ENCODE data around the gene CFAP119.

CFAP119 gene

DNA sequence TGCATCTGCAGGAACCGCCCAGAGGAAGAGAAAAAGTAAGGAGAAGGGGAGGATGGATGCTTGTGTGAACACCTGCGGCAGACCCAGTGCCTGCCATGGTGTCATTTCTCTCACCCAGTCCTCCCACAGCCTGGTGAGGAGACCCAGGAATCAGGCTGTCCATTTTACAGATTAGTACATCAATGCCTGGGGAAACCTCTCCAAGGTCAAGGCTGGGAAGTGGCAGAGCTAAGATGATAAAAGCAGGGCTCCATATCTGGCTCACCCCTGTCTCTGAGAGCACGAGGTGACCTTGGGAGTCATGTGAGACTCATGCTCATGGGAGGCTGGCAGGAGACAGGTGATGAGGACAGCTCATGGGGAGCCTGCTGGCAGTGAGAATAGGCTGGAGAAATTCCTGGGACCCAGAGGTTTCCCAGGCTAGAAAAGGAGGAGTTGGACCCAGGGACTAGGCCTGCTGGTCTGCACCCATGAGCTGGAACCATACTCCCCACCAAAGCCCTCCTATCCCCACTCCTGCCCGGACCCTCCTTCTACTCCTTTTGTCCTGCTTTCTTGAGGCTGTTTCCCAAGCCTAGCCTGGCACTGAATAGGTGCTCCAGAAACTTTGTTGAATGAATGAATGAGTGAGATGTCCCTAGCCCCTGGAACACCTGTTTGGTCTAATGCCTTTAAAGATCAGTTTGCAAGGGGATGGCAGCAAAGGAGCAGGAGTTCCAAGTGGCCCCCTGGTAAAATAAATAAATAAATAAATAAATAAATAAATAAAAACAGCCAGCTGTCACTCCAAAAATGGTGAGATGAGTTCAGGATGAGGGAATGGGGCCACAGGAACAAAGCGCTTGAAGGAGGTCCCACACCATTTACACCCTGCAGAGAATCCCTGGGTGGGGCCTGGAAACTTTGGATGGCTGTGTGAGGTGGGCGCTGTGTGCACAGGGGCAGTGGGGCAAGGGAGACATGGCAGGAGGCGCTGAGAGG, 23.6 kb upstream of the CFAP119 start:
- DNase-seq (ENCODE audit: insufficient read length, low spot score) (no peak), FAIRE-seq (no peak)
- TF ChIP-seq, protein P1, sequence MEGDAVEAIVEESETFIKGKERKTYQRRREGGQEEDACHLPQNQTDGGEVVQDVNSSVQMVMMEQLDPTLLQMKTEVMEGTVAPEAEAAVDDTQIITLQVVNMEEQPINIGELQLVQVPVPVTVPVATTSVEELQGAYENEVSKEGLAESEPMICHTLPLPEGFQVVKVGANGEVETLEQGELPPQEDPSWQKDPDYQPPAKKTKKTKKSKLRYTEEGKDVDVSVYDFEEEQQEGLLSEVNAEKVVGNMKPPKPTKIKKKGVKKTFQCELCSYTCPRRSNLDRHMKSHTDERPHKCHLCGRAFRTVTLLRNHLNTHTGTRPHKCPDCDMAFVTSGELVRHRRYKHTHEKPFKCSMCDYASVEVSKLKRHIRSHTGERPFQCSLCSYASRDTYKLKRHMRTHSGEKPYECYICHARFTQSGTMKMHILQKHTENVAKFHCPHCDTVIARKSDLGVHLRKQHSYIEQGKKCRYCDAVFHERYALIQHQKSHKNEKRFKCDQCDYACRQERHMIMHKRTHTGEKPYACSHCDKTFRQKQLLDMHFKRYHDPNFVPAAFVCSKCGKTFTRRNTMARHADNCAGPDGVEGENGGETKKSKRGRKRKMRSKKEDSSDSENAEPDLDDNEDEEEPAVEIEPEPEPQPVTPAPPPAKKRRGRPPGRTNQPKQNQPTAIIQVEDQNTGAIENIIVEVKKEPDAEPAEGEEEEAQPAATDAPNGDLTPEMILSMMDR (IDR thresholded peaks at IDR 0.05; ENCODE audit: insufficient read depth, missing control alignments) = no peak

DNA sequence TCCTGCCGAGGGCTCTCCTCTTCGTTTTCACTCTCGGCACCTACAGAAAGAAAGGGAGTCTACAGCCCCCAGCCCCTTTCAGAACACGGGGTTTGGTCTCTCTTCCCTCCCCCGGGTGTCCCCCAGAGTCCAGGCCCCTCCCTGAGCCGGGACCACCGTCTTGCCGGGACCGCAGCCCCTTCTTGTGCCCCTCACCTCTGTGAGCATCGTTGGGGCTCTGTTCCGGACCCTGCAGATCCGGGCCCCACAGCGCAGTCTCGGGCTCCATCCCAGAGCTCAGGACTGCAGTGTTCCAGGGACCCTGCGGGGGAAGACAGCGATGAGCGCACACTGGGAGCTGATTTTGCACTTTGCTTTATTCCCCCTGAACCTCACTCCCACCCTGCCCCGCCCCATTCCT, 22.4 kb upstream of the CFAP119 start:
- no peak for DNase-seq (ENCODE audit: insufficient read length, low spot score)
- no peak for FAIRE-seq
- TF ChIP-seq, protein P1 (IDR thresholded peaks at IDR 0.05; ENCODE audit: insufficient read depth, missing control alignments) = no peak

DNA sequence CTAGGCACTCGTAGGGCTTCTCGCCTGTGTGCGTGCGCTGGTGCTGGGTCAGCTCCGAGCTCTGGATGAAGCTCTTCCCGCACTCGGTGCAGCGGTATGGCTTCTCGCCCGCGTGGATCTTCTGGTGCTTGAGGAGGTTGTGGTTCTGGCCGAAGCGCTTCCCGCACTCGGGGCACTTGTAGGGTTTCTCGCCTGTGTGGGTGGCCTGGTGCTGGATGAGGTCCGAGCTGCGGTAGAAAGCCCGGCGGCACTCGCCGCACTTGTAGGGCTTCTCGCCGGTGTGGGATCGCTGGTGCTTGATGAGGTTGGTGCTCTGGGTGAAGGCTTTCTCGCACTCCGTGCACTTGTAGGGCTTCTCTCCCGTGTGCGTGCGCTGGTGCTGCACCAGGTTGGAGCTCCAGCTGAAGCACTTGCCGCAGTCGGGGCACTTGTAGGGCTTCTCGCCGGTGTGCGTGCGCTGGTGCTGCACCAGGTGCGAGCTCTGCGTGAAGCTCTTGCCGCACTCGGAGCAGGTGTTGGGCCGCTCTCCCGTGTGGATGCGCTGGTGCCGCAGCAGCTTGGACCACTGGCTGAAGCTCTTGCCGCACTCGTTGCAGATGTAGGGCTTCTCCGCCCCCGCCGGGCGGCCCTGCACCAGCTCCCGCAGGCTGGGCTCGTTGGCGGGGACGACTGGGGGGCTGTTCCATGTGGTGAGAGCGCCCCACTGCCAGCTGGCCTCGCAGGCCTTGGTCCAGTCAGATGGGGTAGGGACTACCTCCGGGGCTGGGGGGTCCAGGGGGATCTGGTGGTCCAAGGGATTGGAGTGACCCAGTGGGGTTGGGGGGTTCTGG, 21.6 kb upstream of the CFAP119 start:
- no peak for FAIRE-seq
- DNase-seq (ENCODE audit: insufficient read length, low spot score) = no peak
- TF ChIP-seq, protein P1 (IDR thresholded peaks at IDR 0.05; ENCODE audit: insufficient read depth, missing control alignments) = no peak

DNA sequence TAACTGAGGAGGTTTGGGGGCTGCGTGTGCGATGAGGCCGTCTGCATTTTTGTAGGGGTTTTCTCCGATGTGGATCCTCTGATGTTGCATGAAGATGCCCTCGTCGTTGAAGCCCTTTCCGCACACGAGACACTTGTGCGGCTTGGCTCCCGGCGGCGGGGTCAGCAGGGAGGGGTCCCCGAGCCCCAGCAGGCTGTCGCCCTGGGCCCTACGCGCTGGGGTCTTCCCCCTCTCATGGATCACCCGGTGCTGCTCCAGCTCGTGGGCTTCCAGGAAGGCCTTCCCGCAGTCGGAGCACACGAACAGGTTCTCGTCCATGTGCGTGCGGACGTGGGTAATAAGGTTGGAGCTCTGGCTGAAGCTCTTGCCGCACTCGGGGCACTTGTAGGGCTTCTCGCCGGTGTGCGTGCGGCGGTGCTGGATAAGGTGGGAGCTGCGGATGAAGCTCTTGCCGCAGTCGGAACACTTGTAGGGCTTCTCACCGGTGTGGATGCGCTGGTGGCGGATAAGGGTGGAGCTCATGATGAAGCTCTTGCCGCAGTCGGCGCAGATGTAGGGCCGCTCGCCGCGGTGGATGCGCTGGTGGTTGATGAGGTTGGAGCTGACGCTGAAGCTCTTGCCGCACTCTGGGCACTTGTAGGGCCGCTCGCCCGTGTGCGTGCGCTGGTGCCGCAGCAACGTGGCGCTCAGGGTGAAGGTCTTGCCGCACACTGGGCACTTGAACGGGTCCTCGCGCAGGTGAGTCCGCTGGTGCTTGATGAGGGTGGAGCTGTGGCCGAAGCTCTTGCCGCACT, 20.8 kb upstream of the CFAP119 start:
- DNase-seq (ENCODE audit: insufficient read length, low spot score) (no peak), FAIRE-seq (no peak)
- TF ChIP-seq, protein P1 (IDR thresholded peaks at IDR 0.05; ENCODE audit: insufficient read depth, missing control alignments) = no peak

DNA sequence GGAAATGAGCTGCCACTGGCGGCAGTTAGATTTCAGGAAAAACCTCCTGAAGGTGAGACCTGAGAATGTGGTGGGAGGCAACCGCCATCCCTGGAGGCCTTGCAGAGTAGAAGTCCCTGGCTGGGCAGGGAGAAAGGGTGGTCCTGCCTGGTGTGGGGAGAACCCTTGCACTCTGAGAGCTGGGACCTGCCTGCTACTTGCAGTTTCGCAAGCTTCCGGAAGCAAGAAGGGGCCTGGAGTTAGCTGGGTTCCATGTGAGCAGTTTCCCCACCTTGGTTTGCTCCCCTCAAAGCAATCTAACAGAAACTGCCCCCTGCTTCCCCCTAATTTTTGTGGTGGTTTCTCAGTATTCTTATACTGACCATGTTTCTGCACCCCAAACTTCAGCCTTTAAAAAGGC, 18.7 kb upstream of the CFAP119 start:
- DNase-seq (ENCODE audit: insufficient read length, low spot score) (no peak), FAIRE-seq (no peak)
- TF ChIP-seq, protein P1 (IDR thresholded peaks at IDR 0.05; ENCODE audit: insufficient read depth, missing control alignments) = no peak

- DNase-seq (ENCODE audit: insufficient read length, low spot score) (no peak), FAIRE-seq (no peak)
- TF ChIP-seq, protein P1 (IDR thresholded peaks at IDR 0.05; ENCODE audit: insufficient read depth, missing control alignments) = no peak
These were observed 18.2 kb upstream of the CFAP119 start for GRCh38 chr16:30780021-30780420.
